ENCODE results near the gene RBM10.

The RBM10 gene

GRCh38 chrX:47187106-47187677 lies 42.2 kb downstream of the RBM10 start:
- TF ChIP-seq CTCF (conservative IDR thresholded peaks at IDR 0.05; ENCODE audit: low read depth, low read length): no peak
- no peak overlapping the region for H3K4me3 ChIP-seq (ENCODE audit: low read length)
- DNase-seq (ENCODE audit: low read depth): no peak

GRCh38 chrX:47189906-47190305 lies 44.9 kb downstream of the RBM10 start:
- no peak overlapping the region for H3K4me3 ChIP-seq (ENCODE audit: low read length)
- no peak for DNase-seq (ENCODE audit: low read depth)
- TF ChIP-seq CTCF (conservative IDR thresholded peaks at IDR 0.05; ENCODE audit: low read depth, low read length): no peak

- TF ChIP-seq CTCF (conservative IDR thresholded peaks at IDR 0.05; ENCODE audit: low read depth, low read length): no peak
- DNase-seq (ENCODE audit: low read depth): peak; percentile 74
Observed at GRCh38 chrX:47190445-47191269, 45.6 kb downstream of the RBM10 start.

GRCh38 chrX:47191331-47191730 lies 46.3 kb downstream of the RBM10 start:
- peak overlapping the region; percentile 63 for H3K4me3 ChIP-seq (ENCODE audit: low read length)
- no peak for DNase-seq (ENCODE audit: low read depth)
- TF ChIP-seq CTCF (conservative IDR thresholded peaks at IDR 0.05; ENCODE audit: low read depth, low read length): no peak

More at GRCh38 chrX:47190445-47191269, 45.6 kb downstream of the RBM10 start:
- peak overlapping the region; percentile 63 for H3K4me3 ChIP-seq (ENCODE audit: low read length)

GRCh38 chrX:47191806-47192401 lies 46.9 kb downstream of the RBM10 start:
- DNase-seq (ENCODE audit: low read depth): no peak
- no peak for TF ChIP-seq CTCF (conservative IDR thresholded peaks at IDR 0.05; ENCODE audit: low read depth, low read length)
- H3K4me3 ChIP-seq (ENCODE audit: low read length): peak overlapping the region; percentile 63

GRCh38 chrX:47193475-47194193 lies 48.6 kb downstream of the RBM10 start, which contains the start of gene UBA1:
UBA1 (plus strand) TSS chrX:47193829; CDS start chrX:47198803, 4,974 bp downstream.
- DNase-seq (ENCODE audit: low read depth): peak; percentile 91
- H3K4me3 ChIP-seq (ENCODE audit: low read length): peak within 1 kb of the TSS; percentile 92
- TF ChIP-seq CTCF (conservative IDR thresholded peaks at IDR 0.05; ENCODE audit: low read depth, low read length): peak; percentile 82
